Stomach (tissue), 4 donors: ENCODE data around the gene FGF8.

Source experiments
- CTCF ChIP-seq, 7 experiments: fragments of 450-650 bp in 4 of 7; fragments of 200-600 bp in 3 of 7; sonication (generic) in 3 of 7; IDR thresholded peaks; one replicate each; pipeline ENCODE4 v1.5.1; 2016 to 2019; ENCODE audit warnings: antibody characterized with exemption in 7 of 7, control low read depth in 2 of 7, mild to moderate bottlenecking in 1 of 7
- POLR2A ChIP-seq, 4 donors: fragments of 450-650 bp; IDR thresholded peaks; one replicate each; pipeline ENCODE4 v1.6.1; 2016; ENCODE audit warnings: antibody characterized with exemption in 4 of 4, control low read depth in 2 of 4, mild to moderate bottlenecking in 1 of 4, moderate library complexity in 1 of 4
- POLR2AphosphoS5 ChIP-seq, 3 donors: sonication (generic); formaldehyde crosslinking; IDR thresholded peaks; one replicate each; pipeline ENCODE4 v1.6.1; 2016; ENCODE audit warnings: antibody characterized with exemption in 3 of 3

- no peak for TF ChIP-seq CTCF (IDR thresholded peaks at IDR 0.05)
- no peak for TF ChIP-seq POLR2A (IDR thresholded peaks at IDR 0.05)
- TF ChIP-seq POLR2AphosphoS5 (IDR thresholded peaks at IDR 0.05) = no peak
These were observed 4.5 kb downstream of the FGF8 start for GRCh38 chr10:101771380-101771779.
